HG03159 (cell line): ENCODE data around the gene PLXNA2.

ENCODE experiments used
- ATAC-seq: cut with Tn5 transposase; IDR thresholded peaks from one replicate; pipeline ENCODE4 v1.9.1; 2021; ENCODE audit warnings: mild to moderate bottlenecking, moderate library complexity; ENCODE audit not compliant: unreplicated experiment

The PLXNA2 gene

GRCh38 chr1:208126108-208126507 is 118.1 kb downstream of the PLXNA2 start:
- no peak for ATAC-seq

- no peak for ATAC-seq
These were observed 121.4 kb downstream of the PLXNA2 start for GRCh38 chr1:208122612-208123358.

GRCh38 chr1:208121813-208122364 is 122.3 kb downstream of the PLXNA2 start:
- ATAC-seq: no peak

GRCh38 chr1:208120431-208120790 is 123.8 kb downstream of the PLXNA2 start:
- no peak for ATAC-seq

GRCh38 chr1:208118841-208119606 is 125.2 kb downstream of the PLXNA2 start:
- ATAC-seq: no peak

- no peak for ATAC-seq
These were observed 125.9 kb downstream of the PLXNA2 start for GRCh38 chr1:208118306-208118705.

- no peak for ATAC-seq
These were observed 126.4 kb downstream of the PLXNA2 start for GRCh38 chr1:208117826-208118225.

- ATAC-seq: no peak
These were observed 126.8 kb downstream of the PLXNA2 start for GRCh38 chr1:208117409-208117808.

GRCh38 chr1:208115924-208116640 is 128.1 kb downstream of the PLXNA2 start:
- ATAC-seq: no peak

- ATAC-seq: no peak
These were observed 131.2 kb downstream of the PLXNA2 start for GRCh38 chr1:208113011-208113410.

GRCh38 chr1:208112401-208112800 is 131.8 kb downstream of the PLXNA2 start:
- no peak for ATAC-seq

- no peak for ATAC-seq
These were observed 132.5 kb downstream of the PLXNA2 start for GRCh38 chr1:208111646-208112190.

- ATAC-seq: no peak
These were observed 133.9 kb downstream of the PLXNA2 start for GRCh38 chr1:208110296-208110695.

- ATAC-seq: no peak
These were observed 135.4 kb downstream of the PLXNA2 start for GRCh38 chr1:208108646-208109330.

GRCh38 chr1:208108213-208108608 is 136.0 kb downstream of the PLXNA2 start:
- no peak for ATAC-seq

- no peak for ATAC-seq
These were observed 136.6 kb downstream of the PLXNA2 start for GRCh38 chr1:208107425-208108212.

- ATAC-seq: no peak
These were observed 138.0 kb downstream of the PLXNA2 start for GRCh38 chr1:208106218-208106617.

GRCh38 chr1:208105756-208106155 is 138.4 kb downstream of the PLXNA2 start:
- no peak for ATAC-seq

- no peak for ATAC-seq
These were observed 140.3 kb downstream of the PLXNA2 start for GRCh38 chr1:208103597-208104513.
